ENCODE measurements around the gene WARS2.

Gene WARS2

GRCh38 chr1:118987468-118988185 is 152.8 kb downstream of the WARS2 start:
- no peak for TF ChIP-seq CTCF (IDR thresholded peaks at IDR 0.05; ENCODE audit: low read depth, low read length, missing control alignments)
- peak overlapping the region; percentile 48 for H3K4me3 ChIP-seq (replicated peaks; ENCODE audit: low read depth, low read length)
- no peak for DNase-seq (ENCODE audit: extremely low read depth, low read depth)

DNA sequence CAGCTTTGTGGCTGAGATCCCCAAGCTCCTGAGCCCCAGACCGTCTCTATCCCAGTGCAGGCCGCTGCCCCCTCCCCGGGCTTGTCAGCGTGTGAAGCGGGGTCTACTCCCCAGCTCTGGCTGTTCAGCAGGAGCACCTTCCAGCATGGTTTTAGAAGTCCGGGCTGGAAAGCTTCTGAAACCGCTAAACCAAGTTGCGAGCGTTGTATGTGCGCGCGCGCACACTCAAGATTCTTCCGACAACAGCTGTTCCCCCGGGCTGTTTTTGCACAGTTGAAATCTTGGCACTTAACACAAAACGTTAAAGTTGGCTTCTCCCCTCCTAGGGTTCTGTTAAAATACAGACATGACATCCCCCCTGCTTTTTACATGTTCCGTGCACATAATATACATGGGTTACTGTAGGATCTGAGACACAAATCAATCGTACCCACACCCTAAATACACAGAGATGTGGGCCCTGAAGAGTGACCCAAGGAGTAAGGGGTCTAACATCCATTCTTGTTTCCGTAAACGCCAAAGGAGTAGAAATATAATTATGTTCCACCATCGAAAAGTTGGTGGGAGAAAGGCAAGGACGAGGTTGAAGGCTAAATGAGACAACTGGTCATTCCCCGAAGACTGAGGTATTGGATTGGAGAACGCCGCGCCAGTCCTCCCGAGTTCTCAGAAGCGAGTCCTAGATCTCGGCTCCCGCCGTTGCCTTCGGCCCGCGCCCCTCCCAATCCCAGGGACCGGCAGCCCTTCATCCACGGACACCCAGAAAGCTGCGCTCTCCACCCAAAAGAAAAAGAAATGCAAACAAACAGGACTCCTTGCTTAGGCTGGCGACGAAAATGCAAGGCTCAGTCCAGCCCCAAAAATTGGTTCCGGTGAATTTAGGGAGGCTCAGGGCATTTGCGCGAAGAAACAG is 153.6 kb downstream of the WARS2 start:
- DNase-seq (ENCODE audit: extremely low read depth, low read depth) = no peak
- H3K4me3 ChIP-seq (replicated peaks; ENCODE audit: low read depth, low read length) = peak overlapping the region; percentile 48
- no peak for TF ChIP-seq CTCF (IDR thresholded peaks at IDR 0.05; ENCODE audit: low read depth, low read length, missing control alignments)

GRCh38 chr1:118985640-118986554 is 154.6 kb downstream of the WARS2 start:
- TF ChIP-seq CTCF (IDR thresholded peaks at IDR 0.05; ENCODE audit: low read depth, low read length, missing control alignments) = no peak
- H3K4me3 ChIP-seq (replicated peaks; ENCODE audit: low read depth, low read length) = peak overlapping the region; percentile 48; the same call in 1 of the 2 replicates
- no peak for DNase-seq (ENCODE audit: extremely low read depth, low read depth)

DNA sequence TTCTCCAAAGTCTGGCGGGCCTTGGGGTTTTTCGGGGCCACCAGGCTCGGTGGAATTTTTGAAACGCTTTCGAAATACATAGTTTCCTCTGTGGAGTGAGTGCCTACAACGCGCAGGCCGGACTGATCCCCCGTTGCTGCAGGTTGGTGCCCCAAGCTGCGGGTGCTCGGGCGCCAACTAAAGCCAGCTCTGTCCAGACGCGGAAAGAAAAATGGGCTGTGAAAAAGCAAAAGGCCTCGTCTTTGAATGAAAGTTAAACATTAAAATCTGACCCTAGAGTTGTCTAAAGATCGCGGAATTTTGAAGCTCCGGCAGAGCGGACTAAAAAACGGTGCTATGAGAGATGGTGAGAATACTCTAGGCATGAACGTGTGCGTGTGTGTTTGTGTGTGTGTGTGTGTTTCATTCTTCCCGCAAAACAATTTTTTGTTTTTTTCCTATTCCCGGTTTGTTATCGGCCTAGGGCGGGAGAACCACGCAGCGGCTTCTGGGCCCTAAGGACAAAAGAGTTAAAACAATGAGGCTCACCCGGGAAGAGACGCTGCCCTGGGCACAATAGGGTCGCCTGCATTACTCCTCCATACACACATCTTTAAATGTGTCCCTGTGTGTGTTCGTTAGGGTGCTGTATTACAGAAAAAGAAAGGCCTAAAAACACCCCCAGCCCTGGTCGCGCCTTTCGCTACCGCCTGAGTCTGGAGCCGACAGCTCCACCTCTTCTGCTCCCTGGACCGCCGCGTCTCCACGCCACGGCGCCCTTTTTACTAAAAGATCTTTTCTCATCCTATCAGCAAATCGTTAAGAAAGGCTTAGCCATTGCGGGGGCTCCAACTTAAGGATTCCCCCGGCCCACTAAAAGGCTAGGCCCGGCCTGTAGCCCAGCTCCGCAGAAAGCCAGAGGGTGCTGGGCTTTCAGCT is 155.5 kb downstream of the WARS2 start:
- TF ChIP-seq CTCF (IDR thresholded peaks at IDR 0.05; ENCODE audit: low read depth, low read length, missing control alignments) = no peak
- no peak for DNase-seq (ENCODE audit: extremely low read depth, low read depth)
- H3K4me3 ChIP-seq (replicated peaks; ENCODE audit: low read depth, low read length) = no peak overlapping the region

GRCh38 chr1:118984086-118984721 is 156.2 kb downstream of the WARS2 start:
- no peak overlapping the region for H3K4me3 ChIP-seq (replicated peaks; ENCODE audit: low read depth, low read length)
- TF ChIP-seq CTCF (IDR thresholded peaks at IDR 0.05; ENCODE audit: low read depth, low read length, missing control alignments) = no peak

More at GRCh38 chr1:118984086-118984721, 156.2 kb downstream of the WARS2 start:
- no peak for DNase-seq (ENCODE audit: extremely low read depth, low read depth)
